ENCODE data around the gene DCLK2. TPM values are rescaled to one million over a fixed set of nuclear protein-coding genes. Genes with fewer than 3 reads are reported as not detected.

Gene DCLK2
- total RNA-seq, 3 donors from 2014 or later = 3.4 to 5.2 (median 4.0) TPM

DNA sequence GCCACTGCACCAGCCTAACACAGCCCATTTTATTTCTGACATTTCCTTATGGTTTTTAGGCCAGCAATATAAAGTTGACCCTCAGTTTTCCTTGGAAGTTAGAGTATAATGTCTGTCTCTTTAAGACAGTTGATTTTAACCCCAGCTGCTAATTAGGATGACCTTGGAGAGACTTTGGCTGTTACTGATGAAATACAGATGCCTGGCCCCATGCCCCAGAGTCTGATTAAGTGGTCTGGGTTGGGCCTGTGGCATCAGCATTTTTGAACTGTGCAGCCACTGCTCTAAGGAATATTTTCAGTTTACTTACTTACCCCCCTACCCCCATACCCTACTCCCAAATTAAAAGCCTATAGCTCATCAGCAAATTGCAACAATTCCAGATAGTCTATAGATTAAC lies 85.8 kb downstream of the DCLK2 start:
- no peaks in the 10 kb centered on the region for H3K4me1 ChIP-seq
- no peaks in the 10 kb centered on the region for H3K27me3 ChIP-seq
- no peaks in the 10 kb centered on the region for H3K9me3 ChIP-seq
- TF ChIP-seq CTCF (IDR thresholded peaks at IDR 0.05) (no peak), POLR2A (IDR thresholded peaks at IDR 0.05) (no peak), POLR2AphosphoS5 (IDR thresholded peaks at IDR 0.05) (no peak)
- intact Hi-C loops (cut with DNase I; ENCODE audit: low total_unique reads) = loop anchor here (10.0 kb wide), 1 partner anchor 969 kb away; no protein-coding TSS in a partner anchor
- H3K4me3 ChIP-seq = no peak overlapping the region
- DNase-seq (ENCODE audit: low spot score in 2 of 2) = no peak
- no peak overlapping the region for H3K27ac ChIP-seq
- no peaks in the 10 kb centered on the region for H3K36me3 ChIP-seq

DNA sequence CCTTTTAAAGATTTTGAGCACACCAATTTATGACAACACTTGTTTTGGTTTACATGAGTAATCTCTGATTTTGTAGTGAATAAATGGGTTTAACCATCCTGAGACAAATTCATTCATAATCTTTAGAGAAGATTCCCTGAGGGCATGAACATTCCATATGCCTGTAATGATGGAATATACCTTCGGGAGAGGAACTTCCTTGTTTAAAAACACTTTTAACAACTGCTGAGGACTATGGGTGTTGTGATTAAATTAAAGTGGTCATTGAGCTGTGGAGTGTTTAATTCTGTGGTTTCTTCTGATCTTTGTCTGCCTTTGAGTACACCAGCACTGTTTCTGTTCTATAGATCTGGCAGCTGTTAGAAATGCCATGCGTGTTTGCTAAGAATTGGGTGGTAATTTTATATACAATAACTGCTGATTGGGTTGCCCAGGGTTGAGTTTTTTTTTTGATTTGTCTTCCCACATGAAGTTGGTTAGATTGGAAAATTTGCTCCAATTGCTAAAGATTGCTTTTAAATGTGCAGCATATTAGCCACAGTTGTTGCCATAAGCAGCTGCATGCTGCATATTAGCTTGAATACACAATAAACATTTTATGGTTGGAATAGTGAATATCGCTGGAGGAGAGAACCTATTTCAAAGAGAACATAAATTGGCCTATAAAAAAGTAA lies 86.8 kb downstream of the DCLK2 start:
- H3K9me3 ChIP-seq = no peaks in the 10 kb centered on the region
- intact Hi-C loops (cut with DNase I; ENCODE audit: low total_unique reads) = loop anchor here (10.0 kb wide), 1 partner anchor 970 kb away; no protein-coding TSS in a partner anchor
- H3K27ac ChIP-seq = no peak overlapping the region
- no peaks in the 10 kb centered on the region for H3K4me1 ChIP-seq
- no peak for DNase-seq (ENCODE audit: low spot score in 2 of 2)
- H3K36me3 ChIP-seq = no peaks in the 10 kb centered on the region
- TF ChIP-seq POLR2A (IDR thresholded peaks at IDR 0.05) (no peak), CTCF (IDR thresholded peaks at IDR 0.05) (no peak), POLR2AphosphoS5 (IDR thresholded peaks at IDR 0.05) (no peak)
- no peak overlapping the region for H3K4me3 ChIP-seq
- no peaks in the 10 kb centered on the region for H3K27me3 ChIP-seq

DNA sequence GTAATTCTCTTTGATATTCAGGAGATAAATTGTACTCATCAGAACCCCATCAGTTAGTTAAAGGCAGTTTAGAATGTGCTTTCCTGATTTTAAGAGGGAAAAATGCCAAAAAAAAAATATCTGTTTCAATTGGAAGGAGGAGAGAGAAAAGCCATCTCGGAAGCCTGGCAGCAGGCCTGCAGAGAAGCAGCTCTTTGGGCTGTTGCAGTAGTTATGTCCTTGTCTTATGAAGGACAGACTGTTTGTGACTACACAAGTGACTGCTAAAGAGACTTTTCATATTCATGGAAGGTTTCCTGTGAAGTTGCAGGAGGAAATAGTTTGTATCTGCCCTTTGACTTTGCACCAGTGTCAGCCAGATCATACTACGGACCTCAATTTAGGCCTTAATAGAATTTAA lies 88.8 kb downstream of the DCLK2 start:
- DNase-seq (ENCODE audit: low spot score in 2 of 2) = no peak
- no peaks in the 10 kb centered on the region for H3K36me3 ChIP-seq
- H3K4me1 ChIP-seq = no peaks in the 10 kb centered on the region
- H3K4me3 ChIP-seq = no peak overlapping the region
- H3K27ac ChIP-seq = no peak overlapping the region
- H3K27me3 ChIP-seq = no peaks in the 10 kb centered on the region
- no peaks in the 10 kb centered on the region for H3K9me3 ChIP-seq
- no peak for TF ChIP-seq POLR2A (IDR thresholded peaks at IDR 0.05)
- TF ChIP-seq POLR2AphosphoS5 (IDR thresholded peaks at IDR 0.05) = no peak
- TF ChIP-seq CTCF (IDR thresholded peaks at IDR 0.05) = no peak
- intact Hi-C loops (cut with DNase I; ENCODE audit: low total_unique reads) = loop anchor here (10.0 kb wide), 1 partner anchor 972 kb away; no protein-coding TSS in a partner anchor

- Histone ChIP-seq H3K27ac (peak overlapping the region in 1 of 2 donors; percentile 53), H3K36me3 (no peaks in the 10 kb centered on the region), H3K27me3 (no peaks in the 10 kb centered on the region), H3K9me3 (no peaks in the 10 kb centered on the region), H3K4me3 (no peak overlapping the region), H3K4me1 (peaks cover 0 to 3% of the 10 kb centered on the region in 2 donors)
- TF ChIP-seq CTCF (IDR thresholded peaks at IDR 0.05) = no peak
- no peak for TF ChIP-seq POLR2AphosphoS5 (IDR thresholded peaks at IDR 0.05)
- no peak for TF ChIP-seq POLR2A (IDR thresholded peaks at IDR 0.05)
- no peak for DNase-seq (ENCODE audit: low spot score in 2 of 2)
- intact Hi-C loops (cut with DNase I; ENCODE audit: low total_unique reads) = no loop called here
Measured at GRCh38 chr4:150173432-150173861, 95.2 kb downstream of the DCLK2 start.

DNA sequence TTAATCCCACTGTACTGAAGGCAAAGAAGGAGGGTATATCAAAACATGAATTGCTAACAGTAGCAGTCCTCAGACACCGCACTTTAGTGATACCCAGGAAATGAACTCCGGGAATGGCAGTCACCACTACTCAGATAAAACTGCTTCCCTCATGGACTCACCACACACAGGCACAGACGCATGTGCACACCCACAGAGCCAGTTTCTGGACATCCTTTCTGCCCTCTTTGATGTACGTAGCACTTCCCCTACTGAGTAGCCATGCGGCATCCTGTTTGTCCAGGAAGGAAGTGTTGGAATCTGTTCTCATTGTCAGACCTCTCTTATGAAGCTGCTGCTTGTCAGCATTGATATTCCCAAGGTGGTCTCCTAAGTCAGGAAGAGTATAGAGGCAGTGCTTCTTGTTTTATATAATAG lies 95.7 kb downstream of the DCLK2 start:
- no peak for DNase-seq (ENCODE audit: low spot score in 2 of 2)
- H3K27ac ChIP-seq = peak overlapping the region in 1 of 2 donors; percentile 53
- H3K4me1 ChIP-seq = peaks cover 0 to 3% of the 10 kb centered on the region in 2 donors
- no peaks in the 10 kb centered on the region for H3K36me3 ChIP-seq
- H3K9me3 ChIP-seq = no peaks in the 10 kb centered on the region
- H3K27me3 ChIP-seq = no peaks in the 10 kb centered on the region
- H3K4me3 ChIP-seq = no peak overlapping the region
- TF ChIP-seq CTCF (IDR thresholded peaks at IDR 0.05) (no peak), POLR2AphosphoS5 (IDR thresholded peaks at IDR 0.05) (no peak), POLR2A (IDR thresholded peaks at IDR 0.05) (no peak)
- intact Hi-C loops (cut with DNase I; ENCODE audit: low total_unique reads) = no loop called here
